Measurements from ENCODE around the gene AFF1.

Gene AFF1

GRCh38 chr4:87045659-87046058, 110.8 kb downstream of the AFF1 start:
- no peak overlapping the region for H3K4me3 ChIP-seq (ENCODE audit: low read length)
- TF ChIP-seq ZNF274 (IDR thresholded peaks at IDR 0.05; ENCODE audit: low read depth, low read length): no peak

DNA sequence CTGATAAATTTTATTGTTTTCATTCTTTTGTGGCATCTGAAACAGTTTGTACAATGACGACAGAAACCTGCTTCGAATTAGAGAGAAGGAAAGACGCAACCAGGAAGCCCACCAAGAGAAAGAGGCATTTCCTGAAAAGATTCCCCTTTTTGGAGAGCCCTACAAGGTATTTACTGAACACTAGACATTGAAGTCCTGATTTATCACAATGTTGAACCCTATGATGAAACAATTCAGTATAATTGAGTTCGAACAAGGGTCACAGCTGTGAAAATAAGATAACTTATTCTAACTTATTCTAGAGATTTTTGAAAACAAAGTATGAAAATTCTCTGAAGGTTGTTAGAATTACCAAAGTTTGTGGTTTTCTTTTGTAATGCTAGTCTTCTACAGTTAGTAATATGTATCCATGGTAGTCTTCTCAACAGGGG, 111.3 kb downstream of the AFF1 start:
- no peak overlapping the region for H3K4me3 ChIP-seq (ENCODE audit: low read length)
- TF ChIP-seq ZNF274 (IDR thresholded peaks at IDR 0.05; ENCODE audit: low read depth, low read length): no peak

- no peak for TF ChIP-seq ZNF274 (IDR thresholded peaks at IDR 0.05; ENCODE audit: low read depth, low read length)
- H3K4me3 ChIP-seq (ENCODE audit: low read length): no peak overlapping the region
Measured at GRCh38 chr4:87047281-87047798, 112.5 kb downstream of the AFF1 start.

- TF ChIP-seq ZNF274 (IDR thresholded peaks at IDR 0.05; ENCODE audit: low read depth, low read length): no peak
- H3K4me3 ChIP-seq (ENCODE audit: low read length): no peak overlapping the region
Measured at GRCh38 chr4:87049508-87049907, 114.7 kb downstream of the AFF1 start.

GRCh38 chr4:87050596-87050995, 115.8 kb downstream of the AFF1 start:
- no peak for TF ChIP-seq ZNF274 (IDR thresholded peaks at IDR 0.05; ENCODE audit: low read depth, low read length)
- H3K4me3 ChIP-seq (ENCODE audit: low read length): no peak overlapping the region

GRCh38 chr4:87051121-87051713, 116.4 kb downstream of the AFF1 start:
- no peak overlapping the region for H3K4me3 ChIP-seq (ENCODE audit: low read length)
- TF ChIP-seq ZNF274 (IDR thresholded peaks at IDR 0.05; ENCODE audit: low read depth, low read length): no peak

DNA sequence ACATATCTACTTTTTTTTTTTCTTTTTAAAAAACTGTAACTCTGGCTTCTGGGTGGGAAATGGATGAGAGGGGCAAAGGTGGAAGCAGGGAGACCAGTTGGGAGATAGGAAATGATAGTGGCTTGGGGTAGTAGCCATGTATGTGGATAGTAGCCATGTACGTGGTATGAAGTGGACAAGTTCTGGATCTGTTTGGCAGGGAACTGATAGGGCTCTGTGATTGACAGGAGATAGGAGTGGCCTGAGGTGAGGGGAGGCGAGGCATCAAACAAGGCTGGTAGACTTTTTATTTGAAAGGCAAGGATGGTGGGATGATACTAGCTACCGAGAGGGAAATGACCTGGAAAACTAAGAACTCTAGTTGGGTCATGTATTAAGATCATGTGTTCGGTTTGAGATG, 117.8 kb downstream of the AFF1 start:
- no peak overlapping the region for H3K4me3 ChIP-seq (ENCODE audit: low read length)
- no peak for TF ChIP-seq ZNF274 (IDR thresholded peaks at IDR 0.05; ENCODE audit: low read depth, low read length)

- no peak for TF ChIP-seq ZNF274 (IDR thresholded peaks at IDR 0.05; ENCODE audit: low read depth, low read length)
- no peak overlapping the region for H3K4me3 ChIP-seq (ENCODE audit: low read length)
Measured at GRCh38 chr4:87053176-87053658, 118.4 kb downstream of the AFF1 start.

DNA sequence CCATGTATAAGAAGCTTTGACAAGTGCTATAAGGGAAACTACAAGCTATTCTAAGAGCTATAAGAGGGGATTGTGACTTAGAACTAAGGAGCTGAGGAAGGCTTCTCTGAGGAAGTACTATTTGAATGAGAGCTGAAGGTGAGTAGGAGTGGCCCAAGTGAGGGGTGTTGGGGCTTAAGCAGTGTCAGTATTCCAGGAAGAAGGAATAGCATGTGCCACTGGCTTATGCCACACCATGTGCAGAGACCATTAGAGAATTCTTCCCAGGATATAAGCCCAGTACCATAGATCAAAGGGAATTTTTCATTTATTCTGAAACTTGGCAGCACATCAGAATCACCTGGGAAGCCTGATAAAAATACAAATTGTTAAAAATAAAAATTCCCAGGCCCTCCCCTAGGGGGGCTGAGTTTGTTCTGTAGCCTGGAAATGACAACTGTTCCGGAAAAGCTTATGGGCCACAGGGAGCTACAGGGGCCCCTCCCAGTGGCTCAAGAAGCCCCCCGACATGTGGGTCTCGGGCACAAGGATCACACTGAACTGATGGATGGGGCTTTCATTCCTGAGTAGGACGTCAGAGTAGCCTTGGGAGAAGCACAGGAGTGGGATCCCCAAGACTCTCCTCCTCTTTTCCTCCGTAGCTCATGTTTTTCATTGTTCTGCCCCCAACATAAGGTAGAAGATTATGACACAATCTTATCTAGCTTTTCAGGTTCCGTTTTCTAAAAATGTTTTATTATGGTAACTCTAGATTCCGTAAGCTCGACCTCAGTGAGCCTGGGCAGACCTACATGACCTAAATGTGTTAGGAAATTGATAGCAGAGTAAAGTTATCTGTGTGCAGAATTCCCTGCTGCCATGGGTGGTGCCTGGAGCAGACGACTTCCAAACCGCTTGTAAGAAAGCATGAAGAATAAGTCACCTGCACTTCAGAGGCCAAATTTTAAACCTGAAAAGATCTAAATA, 119.3 kb downstream of the AFF1 start:
- no peak overlapping the region for H3K4me3 ChIP-seq (ENCODE audit: low read length)
- no peak for TF ChIP-seq ZNF274 (IDR thresholded peaks at IDR 0.05; ENCODE audit: low read depth, low read length)

DNA sequence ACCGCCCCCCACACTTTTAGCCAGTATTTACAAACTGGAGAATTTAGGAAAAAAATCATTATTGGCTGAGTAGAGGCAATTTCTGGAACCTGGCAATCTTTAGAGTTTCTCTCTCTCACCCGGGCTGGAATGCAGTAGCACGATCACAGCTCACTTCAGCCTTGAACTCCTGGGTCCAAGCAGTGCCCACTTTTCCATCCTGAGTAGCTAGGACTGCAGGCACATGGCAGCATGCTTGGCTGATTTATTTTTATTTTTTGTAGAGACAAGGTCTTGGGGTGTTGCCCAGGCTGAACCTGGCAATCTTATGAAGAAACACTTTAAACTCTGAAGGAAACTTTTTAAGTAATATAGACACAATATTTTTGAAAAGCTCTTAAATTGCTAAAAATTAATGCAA, 120.1 kb downstream of the AFF1 start:
- H3K4me3 ChIP-seq (ENCODE audit: low read length): no peak overlapping the region
- TF ChIP-seq ZNF274 (IDR thresholded peaks at IDR 0.05; ENCODE audit: low read depth, low read length): no peak

GRCh38 chr4:87055311-87055710, 120.5 kb downstream of the AFF1 start:
- no peak for TF ChIP-seq ZNF274 (IDR thresholded peaks at IDR 0.05; ENCODE audit: low read depth, low read length)
- no peak overlapping the region for H3K4me3 ChIP-seq (ENCODE audit: low read length)

- H3K4me3 ChIP-seq (ENCODE audit: low read length): no peak overlapping the region
- TF ChIP-seq ZNF274 (IDR thresholded peaks at IDR 0.05; ENCODE audit: low read depth, low read length): no peak
Measured at GRCh38 chr4:87056881-87057280, 122.1 kb downstream of the AFF1 start.

- no peak overlapping the region for H3K4me3 ChIP-seq (ENCODE audit: low read length)
- TF ChIP-seq ZNF274 (IDR thresholded peaks at IDR 0.05; ENCODE audit: low read depth, low read length): no peak
Measured at GRCh38 chr4:87057835-87058355, 123.1 kb downstream of the AFF1 start.

DNA sequence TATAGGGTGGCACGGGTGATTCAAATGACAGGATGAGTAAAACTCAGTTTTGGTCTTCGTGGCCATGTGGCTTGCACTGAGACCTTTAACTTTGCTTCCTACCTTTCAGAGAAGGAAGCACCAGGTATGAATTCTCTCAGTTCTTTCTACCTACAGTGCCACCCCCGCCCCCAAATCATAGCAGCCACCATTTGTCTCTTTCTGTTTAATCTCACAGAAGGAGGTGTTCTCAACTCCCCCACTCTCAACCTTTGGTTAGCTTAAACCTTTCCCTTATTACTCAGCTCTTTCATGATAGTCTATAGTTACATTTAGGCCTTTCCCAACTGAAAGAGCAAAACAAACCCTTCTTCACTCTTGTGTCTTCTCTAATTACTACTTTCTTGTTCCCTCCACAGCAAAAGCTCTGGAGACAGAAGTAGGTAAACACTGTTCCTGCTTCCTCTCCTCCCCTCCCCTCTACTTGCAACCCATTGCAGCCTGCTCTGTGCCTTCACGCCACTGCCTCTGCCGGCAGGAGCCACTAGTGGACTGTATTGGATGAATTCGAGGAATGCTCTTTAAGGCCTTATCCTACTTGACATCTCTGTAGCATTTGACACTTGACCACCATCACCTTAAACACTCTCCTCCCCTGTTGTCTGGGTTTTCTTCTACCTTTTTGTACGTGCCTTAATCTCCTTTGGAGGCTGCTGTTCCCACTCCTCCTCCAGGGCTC, 123.7 kb downstream of the AFF1 start:
- no peak for TF ChIP-seq ZNF274 (IDR thresholded peaks at IDR 0.05; ENCODE audit: low read depth, low read length)
- no peak overlapping the region for H3K4me3 ChIP-seq (ENCODE audit: low read length)
